Astrocyte (in vitro differentiated cells and primary cell): Measurements from ENCODE around the gene GRID2IP. TPM values are rescaled to one million over a fixed set of nuclear protein-coding genes. Genes with fewer than 3 reads are reported as not detected.
A peak's percentile ranks its signal among the peaks of the same experiment; 100 is the strongest.

ENCODE experiments used
- DNase-seq: peaks from one replicate; pipeline ENCODE4 v3.0.0-alpha.2; 2010; ENCODE audit warnings: low read depth
- FAIRE-seq: peaks from 2 replicates; lab custom pipeline; 2011; peaks lifted over from hg19 to GRCh38; lab: Jason Lieb, UNC
- H2AFZ ChIP-seq: 2 replicates; pipeline ENCODE4 v1.6.0; 2012; ENCODE audit warnings: low read depth, low read length, inconsistent platforms
- H3K27ac ChIP-seq: 2 replicates; pipeline ENCODE4 v1.5.1; 2011; ENCODE audit warnings: low read depth, low read length, inconsistent platforms
- H3K27me3 ChIP-seq: 2 replicates; pipeline ENCODE4 v1.6.0; 2011; ENCODE audit warnings: low read length, inconsistent platforms; ENCODE audit not compliant: insufficient read depth
- H3K36me3 ChIP-seq: 2 replicates; pipeline ENCODE4 v1.5.1; 2011; ENCODE audit warnings: low read length, inconsistent platforms; ENCODE audit not compliant: insufficient read depth
- H3K4me1 ChIP-seq: 2 replicates; pipeline ENCODE4 v1.5.1; 2011; ENCODE audit warnings: low read length, inconsistent platforms; ENCODE audit not compliant: insufficient read depth
- H3K4me2 ChIP-seq: 2 replicates; pipeline ENCODE4 v1.6.0; 2012; ENCODE audit warnings: low read length, inconsistent platforms
- H3K4me3 ChIP-seq: 2 replicates; pipeline ENCODE4 v1.5.1; 2011; ENCODE audit warnings: low read depth, mild to moderate bottlenecking, low read length, inconsistent platforms; ENCODE audit not compliant: insufficient read depth
- H3K79me2 ChIP-seq: 2 replicates; pipeline ENCODE4 v1.6.0; 2012; ENCODE audit warnings: mild to moderate bottlenecking, low read length, inconsistent platforms; ENCODE audit not compliant: insufficient read depth
- H3K9ac ChIP-seq: 2 replicates; pipeline ENCODE4 v1.6.0; 2012; ENCODE audit warnings: mild to moderate bottlenecking, low read length, inconsistent platforms
- H3K9me3 ChIP-seq: 2 replicates; pipeline ENCODE4 v1.5.1; 2012; ENCODE audit warnings: low read depth, mild to moderate bottlenecking, low read length, inconsistent platforms; ENCODE audit not compliant: insufficient read depth
- H4K20me1 ChIP-seq: 2 replicates; pipeline ENCODE4 v1.6.0; 2012; ENCODE audit warnings: low read length, inconsistent platforms; ENCODE audit not compliant: insufficient read depth
- H3K27ac Mint-ChIP-seq: one replicate; pipeline ENCODE4 v1.8.0; 2021; ENCODE audit warnings: mild to moderate bottlenecking, mixed read lengths; ENCODE audit not compliant: unreplicated experiment
- H3K27me3 Mint-ChIP-seq: one replicate; pipeline ENCODE4 v1.8.0; 2021; ENCODE audit warnings: low read depth, mixed read lengths; ENCODE audit not compliant: unreplicated experiment
- H3K36me3 Mint-ChIP-seq: one replicate; pipeline ENCODE4 v1.8.0; 2021; ENCODE audit warnings: low read depth, mixed read lengths; ENCODE audit not compliant: unreplicated experiment
- H3K4me1 Mint-ChIP-seq: one replicate; pipeline ENCODE4 v1.8.0; 2021; ENCODE audit warnings: low read depth, mixed read lengths; ENCODE audit not compliant: unreplicated experiment
- H3K4me3 Mint-ChIP-seq: one replicate; pipeline ENCODE4 v1.8.0; 2021; ENCODE audit warnings: mild to moderate bottlenecking, moderate library complexity, mixed read lengths; ENCODE audit not compliant: unreplicated experiment
- H3K9me3 Mint-ChIP-seq: one replicate; pipeline ENCODE4 v1.8.0; 2021; ENCODE audit warnings: mild to moderate bottlenecking, mixed read lengths; ENCODE audit not compliant: unreplicated experiment
- CTCF ChIP-seq: IDR thresholded peaks from 2 replicates; pipeline ENCODE4 v1.5.1; 2011; ENCODE audit warnings: low read depth, mild to moderate bottlenecking, inconsistent platforms, low read length, moderate library complexity; ENCODE audit not compliant: insufficient read depth
- EZH2 ChIP-seq: IDR thresholded peaks from 2 replicates; pipeline ENCODE4 v1.6.1; 2012; ENCODE audit warnings: mild to moderate bottlenecking, low read length, inconsistent platforms; ENCODE audit not compliant: insufficient read depth
- total RNA-seq: library from RNA; stranded (reverse); gene quantifications from 2 replicates; pipeline ENCODE4 v1.2.1, GENCODE V29; 2021

The GRID2IP gene
- total RNA-seq, 1 donor from 2014 or later = 0.09 TPM

- peak overlapping the region; percentile 99 for H3K27ac Mint-ChIP-seq
- peaks cover 32% of the 10 kb centered on the region for H3K4me1 Mint-ChIP-seq
- peaks cover 24% of the 10 kb centered on the region for H3K4me1 ChIP-seq
- H2AFZ ChIP-seq = no peak overlapping the region
- FAIRE-seq = no peak
- no peak overlapping the region for H3K27ac ChIP-seq
- no peaks in the 10 kb centered on the region for H3K9me3 Mint-ChIP-seq
- peak overlapping the region; percentile 84 for H3K4me2 ChIP-seq
- H3K4me3 Mint-ChIP-seq = peak overlapping the region; percentile 97
- peak overlapping the region; percentile 98 for H3K4me3 ChIP-seq
- no peak for DNase-seq
- H3K27me3 Mint-ChIP-seq = no peaks in the 10 kb centered on the region
- H4K20me1 ChIP-seq = peaks cover 57% of the 10 kb centered on the region
- H3K9ac ChIP-seq = peak overlapping the region; percentile 98
- H3K36me3 ChIP-seq = peaks cover 30% of the 10 kb centered on the region
- no peaks in the 10 kb centered on the region for H3K9me3 ChIP-seq
- TF ChIP-seq EZH2 (no peak), CTCF (no peak)
- H3K36me3 Mint-ChIP-seq = peaks cover 15% of the 10 kb centered on the region
- no peaks in the 10 kb centered on the region for H3K27me3 ChIP-seq
- H3K79me2 ChIP-seq = peaks cover 67% of the 10 kb centered on the region
Observed at GRCh38 chr7:6482307-6482706, 69.0 kb downstream of the GRID2IP start.

- peaks cover 66% of the 10 kb centered on the region for H4K20me1 ChIP-seq
- peaks cover 32% of the 10 kb centered on the region for H3K4me1 ChIP-seq
- peaks cover 75% of the 10 kb centered on the region for H3K79me2 ChIP-seq
- TF ChIP-seq CTCF = no peak
- TF ChIP-seq EZH2 = no peak
- FAIRE-seq = no peak
- H3K9ac ChIP-seq = peak overlapping the region; percentile 39
- H3K27ac ChIP-seq = no peak overlapping the region
- peak overlapping the region; percentile 36 for H3K4me3 ChIP-seq
- H2AFZ ChIP-seq = no peak overlapping the region
- H3K27me3 ChIP-seq = no peaks in the 10 kb centered on the region
- H3K9me3 ChIP-seq = no peaks in the 10 kb centered on the region
- Mint-ChIP-seq H3K4me1 (peaks cover 41% of the 10 kb centered on the region), H3K36me3 (peaks cover 17% of the 10 kb centered on the region), H3K4me3 (peak overlapping the region; percentile 97), H3K27me3 (no peaks in the 10 kb centered on the region), H3K9me3 (no peaks in the 10 kb centered on the region), H3K27ac (peak overlapping the region; percentile 58)
- peaks cover 32% of the 10 kb centered on the region for H3K36me3 ChIP-seq
- peak overlapping the region; percentile 84 for H3K4me2 ChIP-seq
- no peak for DNase-seq
Observed at GRCh38 chr7:6481445-6481844, 69.8 kb downstream of the GRID2IP start.

GRCh38 chr7:6480323-6480660 is 71.0 kb downstream of the GRID2IP start:
- H3K9me3 Mint-ChIP-seq = no peaks in the 10 kb centered on the region
- peaks cover 87% of the 10 kb centered on the region for H3K79me2 ChIP-seq

More at GRCh38 chr7:6480323-6480660, 71.0 kb downstream of the GRID2IP start:
- Mint-ChIP-seq H3K27me3 (no peaks in the 10 kb centered on the region), H3K4me1 (peaks cover 48% of the 10 kb centered on the region), H3K4me3 (peak overlapping the region; percentile 97), H3K27ac (peak overlapping the region; percentile 49), H3K36me3 (peaks cover 17% of the 10 kb centered on the region)
- H3K9me3 ChIP-seq = no peaks in the 10 kb centered on the region
- H2AFZ ChIP-seq = no peak overlapping the region
- H3K4me2 ChIP-seq = peak overlapping the region; percentile 84
- peak overlapping the region; percentile 12 for H3K4me3 ChIP-seq
- FAIRE-seq (no peak), DNase-seq (no peak)
- no peak for TF ChIP-seq CTCF
- H3K36me3 ChIP-seq = peaks cover 39% of the 10 kb centered on the region
- H3K27ac ChIP-seq = no peak overlapping the region
- peaks cover 33% of the 10 kb centered on the region for H3K4me1 ChIP-seq
- H3K9ac ChIP-seq = peak overlapping the region; percentile 3
- no peaks in the 10 kb centered on the region for H3K27me3 ChIP-seq
- peaks cover 77% of the 10 kb centered on the region for H4K20me1 ChIP-seq
